ENCODE measurements around the gene RGS9BP. TPM values are rescaled to one million over a fixed set of nuclear protein-coding genes. Genes with fewer than 3 reads are reported as not detected.
A peak's percentile ranks its signal among the peaks of the same experiment; 100 is the strongest.

The RGS9BP gene
- total and polyA plus RNA-seq, 7 donors, result 0.04 to 0.82 (median 0.32) TPM; not detected in 3

- Histone ChIP-seq H3K4me3 (peak overlapping the region; percentile 74 to 99 (median 85)), H3K4me1 (peaks cover 0 to 44% (median 37%) of the 10 kb centered on the region in 4 donors), H3K27me3 (peaks cover 0 to 23% (median 12%) of the 10 kb centered on the region in 3 donors), H3K27ac (peak overlapping the region; percentile 87 to 93 (median 88)), H3K36me3 (no peaks in the 10 kb centered on the region), H3K9me3 (no peaks in the 10 kb centered on the region)
- no peak for DNase-seq
- no peak for TF ChIP-seq POLR2A (IDR thresholded peaks at IDR 0.05)
- TF ChIP-seq EP300 (IDR thresholded peaks at IDR 0.05), result no peak
- no peak for TF ChIP-seq CTCF (IDR thresholded peaks at IDR 0.05)
- TF ChIP-seq POLR2AphosphoS5 (IDR thresholded peaks at IDR 0.05), result no peak
- intact Hi-C loops (cut with DNase I), result loop anchor here (10.0 kb wide), 1 partner anchor 500 kb away; no protein-coding TSS in a partner anchor
- 1 to 2% methylated on average over 67 of the region's 67 CpGs for WGBS, 2 donors
Measured at GRCh38 chr19:32674153-32674930, 1.3 kb upstream of the RGS9BP start.

GRCh38 chr19:32674931-32675719 is 523 bp upstream of the RGS9BP start, which contains the start of gene ANKRD27:
ANKRD27 (minus strand) TSS chr19:32675180; CDS start chr19:32659015, 16,165 bp downstream.
- intact Hi-C loops (cut with DNase I), result loop anchor here (5.0 to 10.0 kb wide), 3 partner anchors 93 to 500 kb away; partner anchors contain the start of genes PDCD5 and ZNF507
- Histone ChIP-seq H3K4me1 (peaks cover 0 to 40% (median 34%) of the 10 kb centered on the region in 4 donors), H3K4me3 (peak within 1 kb of the TSS; percentile 74 to 99 (median 85)), H3K27me3 (peaks cover 0 to 23% (median 12%) of the 10 kb centered on the region in 3 donors), H3K27ac (peak within 1 kb of the TSS; percentile 87 to 93 (median 88)), H3K36me3 (no peaks in the 10 kb centered on the region), H3K9me3 (no peaks in the 10 kb centered on the region)
- 0 to 1% methylated on average over 75 of the region's 75 CpGs for WGBS, 2 donors
- peak; percentile 99 for DNase-seq
- peak in 1 of 4 donors; percentile 6 for TF ChIP-seq EP300 (IDR thresholded peaks at IDR 0.05)
- no peak for TF ChIP-seq CTCF (IDR thresholded peaks at IDR 0.05)
- peak; percentile 30 to 45 for TF ChIP-seq POLR2A (IDR thresholded peaks at IDR 0.05)
- peak; percentile 69 to 90 (median 84) for TF ChIP-seq POLR2AphosphoS5 (IDR thresholded peaks at IDR 0.05)

- DNase-seq, result no peak
- Histone ChIP-seq H3K9me3 (no peaks in the 10 kb centered on the region), H3K27ac (peak overlapping the region in 3 of 4 donors; percentile 87 to 93 (median 88)), H3K27me3 (peaks cover 0 to 23% (median 12%) of the 10 kb centered on the region in 3 donors), H3K4me3 (peak overlapping the region; percentile 74 to 99 (median 85)), H3K4me1 (peaks cover 0 to 40% (median 34%) of the 10 kb centered on the region in 4 donors), H3K36me3 (no peaks in the 10 kb centered on the region)
- TF ChIP-seq POLR2AphosphoS5 (IDR thresholded peaks at IDR 0.05) (no peak), POLR2A (IDR thresholded peaks at IDR 0.05) (no peak), CTCF (IDR thresholded peaks at IDR 0.05) (no peak), EP300 (IDR thresholded peaks at IDR 0.05) (no peak)
- 2 to 3% methylated on average over 93 of the region's 93 CpGs for WGBS, 2 donors
- intact Hi-C loops (cut with DNase I), result loop anchor here (5.0 to 10.0 kb wide), 3 partner anchors 94 to 498 kb away; partner anchors contain the start of genes PDCD5 and ZNF507
Measured at GRCh38 chr19:32676186-32676894, 692 bp downstream of the RGS9BP start.

DNA sequence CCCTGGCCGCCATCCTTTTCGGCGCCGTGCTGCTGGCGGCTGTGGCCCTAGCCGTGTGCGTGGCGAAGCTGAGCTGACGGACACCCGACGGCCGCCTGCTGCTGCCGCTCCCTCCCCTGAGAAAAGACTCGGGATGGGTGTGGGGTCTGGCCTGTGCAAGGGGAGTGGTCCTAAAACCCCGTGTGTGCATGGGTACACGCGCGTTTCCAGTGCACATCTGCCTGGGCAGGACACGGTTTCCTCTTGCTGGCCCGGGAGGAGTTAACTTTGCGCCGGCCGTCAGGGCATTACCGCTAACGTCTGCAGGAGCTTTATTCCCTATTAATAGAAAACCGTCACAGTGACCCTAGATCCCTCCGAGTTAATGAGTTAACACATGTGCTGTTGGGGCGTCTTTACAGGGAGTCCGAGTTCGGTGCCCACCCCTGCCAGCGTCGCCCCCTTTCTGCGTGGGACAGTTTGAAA is 1.3 kb downstream of the RGS9BP start:
- peaks cover 0 to 40% (median 34%) of the 10 kb centered on the region in 4 donors for H3K4me1 ChIP-seq
- TF ChIP-seq EP300 (IDR thresholded peaks at IDR 0.05) (no peak), POLR2AphosphoS5 (IDR thresholded peaks at IDR 0.05) (no peak), CTCF (IDR thresholded peaks at IDR 0.05) (no peak), POLR2A (IDR thresholded peaks at IDR 0.05) (no peak)
- intact Hi-C loops (cut with DNase I), result loop anchor here (5.0 to 10.0 kb wide), 3 partner anchors 95 to 498 kb away; partner anchors contain the start of genes PDCD5 and ZNF507
- H3K9me3 ChIP-seq, result no peaks in the 10 kb centered on the region
- no peaks in the 10 kb centered on the region for H3K36me3 ChIP-seq
- H3K27me3 ChIP-seq, result peaks cover 0 to 23% (median 12%) of the 10 kb centered on the region in 3 donors
- peak overlapping the region in 3 of 4 donors; percentile 81 to 99 (median 89) for H3K4me3 ChIP-seq
- H3K27ac ChIP-seq, result peak overlapping the region in 1 of 4 donors; percentile 93
- DNase-seq, result no peak
- 15 to 17% methylated on average over 33 of the region's 33 CpGs for WGBS, 2 donors
